Rectal smooth muscle tissue (tissue), 1 donor: ENCODE measurements around the gene C1orf159.
"Not testable (repeated sequence)": the region's sequence is repeated elsewhere in the genome, so short reads cannot be mapped to it uniquely, and the experiment has no call there.

Experiments used
- H3K27ac ChIP-seq: one replicate; pipeline ENCODE4 v1.7.0; 2013; ENCODE audit warnings: low read depth, low read length, inconsistent platforms
- H3K27me3 ChIP-seq: one replicate; pipeline ENCODE4 v1.7.0; 2013; ENCODE audit warnings: low read length; ENCODE audit not compliant: control insufficient read depth, insufficient read depth
- H3K36me3 ChIP-seq: one replicate; pipeline ENCODE4 v1.7.0; 2013; ENCODE audit warnings: low read length; ENCODE audit not compliant: control insufficient read depth, insufficient read depth
- H3K4me1 ChIP-seq: one replicate; pipeline ENCODE4 v1.7.0; 2013; ENCODE audit warnings: low read length; ENCODE audit not compliant: control insufficient read depth, insufficient read depth
- H3K4me3 ChIP-seq: one replicate; pipeline ENCODE4 v1.7.0; 2013; ENCODE audit warnings: low read length
- H3K9ac ChIP-seq: one replicate; pipeline ENCODE4 v1.7.0; 2013; ENCODE audit warnings: low read length

Gene C1orf159

DNA sequence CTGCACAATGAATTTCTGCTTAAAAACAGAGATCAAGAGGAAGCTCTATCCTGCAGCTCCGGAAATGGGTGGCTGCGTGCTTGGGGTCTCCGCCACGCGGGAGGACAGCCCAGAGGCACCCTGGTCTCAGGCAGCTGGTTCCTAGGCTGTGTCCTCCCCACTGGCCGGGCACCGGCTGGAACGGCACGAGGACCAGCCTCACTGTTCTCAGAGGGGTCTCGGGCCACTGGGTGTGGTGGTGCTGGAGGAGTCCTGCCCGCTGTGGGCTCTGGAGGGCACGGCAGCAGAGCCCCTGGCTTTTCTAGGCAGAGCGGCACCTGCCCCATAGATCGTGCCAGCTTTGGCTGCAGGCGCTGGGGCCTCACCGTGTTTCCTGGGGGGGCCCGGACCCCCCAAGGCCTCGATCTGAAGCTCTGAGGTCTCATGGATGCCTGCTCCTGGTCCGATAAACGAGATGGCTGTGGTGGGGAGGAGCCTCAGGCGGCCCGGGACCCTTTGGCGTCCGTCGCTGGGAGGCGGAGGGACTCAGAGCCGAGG, 33.6 kb downstream of the C1orf159 start:
- Histone ChIP-seq H3K27me3 (peaks cover 2% of the 10 kb centered on the region), H3K9ac (no peak overlapping the region), H3K4me3 (no peak overlapping the region), H3K27ac (no peak overlapping the region), H3K4me1 (no peaks in the 10 kb centered on the region), H3K36me3 (no peaks in the 10 kb centered on the region)

GRCh38 chr1:1081311-1082238, 34.3 kb downstream of the C1orf159 start:
- Histone ChIP-seq H3K27ac (no peak overlapping the region), H3K9ac (no peak overlapping the region), H3K4me3 (no peak overlapping the region), H3K27me3 (peaks cover 2% of the 10 kb centered on the region), H3K36me3 (no peaks in the 10 kb centered on the region), H3K4me1 (no peaks in the 10 kb centered on the region)

DNA sequence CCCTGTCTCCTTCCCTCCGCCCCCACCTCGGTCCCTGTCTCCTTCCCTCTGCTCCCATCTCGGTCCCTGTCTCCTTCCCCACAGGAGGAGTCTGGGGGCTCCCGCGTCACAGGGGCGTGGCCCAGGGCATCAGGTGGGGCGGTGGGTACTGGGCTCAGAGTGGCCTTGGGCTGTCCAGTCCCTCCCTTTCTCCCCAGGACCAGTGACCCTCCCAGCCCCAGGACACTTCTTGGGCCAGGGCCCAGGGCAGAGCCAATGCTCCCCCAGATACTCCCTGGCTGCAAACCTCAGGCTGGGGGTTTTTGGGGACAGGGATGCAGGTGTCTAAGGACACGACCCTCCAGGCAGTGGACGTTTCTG, 35.0 kb downstream of the C1orf159 start:
- Histone ChIP-seq H3K4me3 (no peak overlapping the region), H3K4me1 (no peaks in the 10 kb centered on the region), H3K9ac (no peak overlapping the region), H3K27ac (no peak overlapping the region), H3K36me3 (no peaks in the 10 kb centered on the region), H3K27me3 (peaks cover 2% of the 10 kb centered on the region)

GRCh38 chr1:1080122-1080757, 35.6 kb downstream of the C1orf159 start:
- peaks cover 2% of the 10 kb centered on the region for H3K27me3 ChIP-seq
- no peaks in the 10 kb centered on the region for H3K4me1 ChIP-seq
- peak overlapping the region; percentile 55 for H3K4me3 ChIP-seq
- no peaks in the 10 kb centered on the region for H3K36me3 ChIP-seq
- no peak overlapping the region for H3K27ac ChIP-seq
- no peak overlapping the region for H3K9ac ChIP-seq

DNA sequence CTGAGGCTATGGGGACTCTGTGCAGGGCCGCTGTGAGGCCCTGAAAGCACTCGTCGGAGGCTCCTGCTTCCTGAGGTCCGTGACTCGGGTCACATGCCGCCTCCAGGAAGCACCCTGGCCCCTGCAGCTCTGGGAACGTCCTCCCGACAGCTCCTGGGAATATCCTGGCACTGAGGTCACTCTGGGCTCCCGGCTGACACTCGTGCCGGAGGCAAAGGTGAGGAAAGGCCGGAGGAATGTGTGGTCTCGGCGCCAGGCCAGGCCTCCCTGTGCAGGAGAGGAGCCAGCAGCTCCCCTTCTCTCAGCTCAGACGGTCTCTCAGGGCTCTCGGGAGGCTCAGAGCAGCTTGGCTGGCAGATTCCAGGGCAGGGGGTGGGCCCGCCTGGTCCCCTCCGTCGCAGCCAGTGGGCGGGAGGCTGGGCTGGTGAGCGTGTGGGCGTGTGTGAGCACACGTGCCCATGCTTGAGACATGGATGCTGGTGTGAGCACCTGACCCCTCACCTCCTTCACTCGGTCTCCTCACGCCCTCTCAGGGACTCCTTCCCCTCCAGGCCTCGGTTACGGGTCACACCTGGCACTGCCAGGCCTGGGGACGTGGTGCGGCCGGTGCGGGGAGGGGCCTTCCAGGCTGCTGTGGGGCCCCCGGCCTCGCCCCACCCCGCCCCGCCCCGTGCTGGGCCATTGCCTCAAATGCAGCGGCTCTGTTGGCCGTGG, 36.3 kb downstream of the C1orf159 start:
- peaks cover 6% of the 10 kb centered on the region for H3K27me3 ChIP-seq

GRCh38 chr1:1077396-1077795, 38.5 kb downstream of the C1orf159 start:
- not testable (repeated sequence) for H3K4me3 ChIP-seq, H3K9ac ChIP-seq, H3K36me3 ChIP-seq, H3K27ac ChIP-seq, H3K4me1 ChIP-seq
- peaks cover 14% of the 10 kb centered on the region for H3K27me3 ChIP-seq

More for the DNA sequence above, 36.3 kb downstream of the C1orf159 start:
- Histone ChIP-seq H3K4me3 (peak overlapping the region; percentile 55), H3K36me3 (no peaks in the 10 kb centered on the region), H3K9ac (no peak overlapping the region), H3K4me1 (no peaks in the 10 kb centered on the region), H3K27ac (no peak overlapping the region)

DNA sequence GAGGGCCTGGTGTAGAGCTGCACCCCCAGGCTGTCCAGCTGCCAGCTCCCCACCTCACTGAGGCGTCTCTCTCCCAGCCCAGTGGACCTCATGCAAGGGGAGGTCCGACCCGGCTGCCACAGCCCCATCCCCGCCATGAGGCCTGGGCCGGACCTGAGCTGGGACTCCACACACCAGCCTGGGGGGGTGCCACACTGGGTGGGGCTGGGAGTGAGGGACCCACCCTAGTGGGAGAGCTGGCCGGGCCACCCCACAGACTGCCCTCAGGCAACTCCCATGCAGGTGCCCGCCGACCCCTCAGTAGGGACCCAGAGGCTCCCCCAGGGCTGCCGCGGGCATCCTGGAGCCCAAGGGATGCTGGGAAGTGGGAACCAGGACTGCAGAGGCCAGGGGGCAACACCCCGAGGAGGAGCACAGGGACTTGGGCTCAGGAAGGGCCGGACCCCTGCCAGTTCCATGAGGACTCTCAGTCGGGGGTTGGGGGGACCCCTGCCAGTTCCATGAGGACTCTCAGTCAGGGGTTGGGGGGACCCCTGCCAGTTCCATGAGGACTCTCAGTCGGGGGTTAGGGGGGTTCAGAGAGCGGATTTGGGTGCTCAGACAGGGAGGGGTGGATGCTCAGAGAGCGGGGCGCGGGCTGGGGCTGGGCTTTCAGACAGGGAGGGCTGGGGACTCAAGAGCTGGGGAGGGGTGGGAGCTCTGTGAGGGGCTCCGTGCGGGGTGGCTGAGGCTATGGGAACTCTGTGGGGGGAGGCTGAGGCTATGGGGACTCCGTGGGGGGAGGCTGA, 40.5 kb downstream of the C1orf159 start:
- peaks cover 14% of the 10 kb centered on the region for H3K27me3 ChIP-seq
- no peak overlapping the region for H3K9ac ChIP-seq
- no peaks in the 10 kb centered on the region for H3K36me3 ChIP-seq
- H3K4me1 ChIP-seq, result no peaks in the 10 kb centered on the region
- no peak overlapping the region for H3K4me3 ChIP-seq
- H3K27ac ChIP-seq, result no peak overlapping the region

- Histone ChIP-seq H3K27me3 (peaks cover 13% of the 10 kb centered on the region), H3K9ac (no peak overlapping the region), H3K27ac (no peak overlapping the region), H3K4me3 (no peak overlapping the region), H3K4me1 (no peaks in the 10 kb centered on the region), H3K36me3 (no peaks in the 10 kb centered on the region)
Measured at GRCh38 chr1:1074631-1075147, 41.2 kb downstream of the C1orf159 start.

DNA sequence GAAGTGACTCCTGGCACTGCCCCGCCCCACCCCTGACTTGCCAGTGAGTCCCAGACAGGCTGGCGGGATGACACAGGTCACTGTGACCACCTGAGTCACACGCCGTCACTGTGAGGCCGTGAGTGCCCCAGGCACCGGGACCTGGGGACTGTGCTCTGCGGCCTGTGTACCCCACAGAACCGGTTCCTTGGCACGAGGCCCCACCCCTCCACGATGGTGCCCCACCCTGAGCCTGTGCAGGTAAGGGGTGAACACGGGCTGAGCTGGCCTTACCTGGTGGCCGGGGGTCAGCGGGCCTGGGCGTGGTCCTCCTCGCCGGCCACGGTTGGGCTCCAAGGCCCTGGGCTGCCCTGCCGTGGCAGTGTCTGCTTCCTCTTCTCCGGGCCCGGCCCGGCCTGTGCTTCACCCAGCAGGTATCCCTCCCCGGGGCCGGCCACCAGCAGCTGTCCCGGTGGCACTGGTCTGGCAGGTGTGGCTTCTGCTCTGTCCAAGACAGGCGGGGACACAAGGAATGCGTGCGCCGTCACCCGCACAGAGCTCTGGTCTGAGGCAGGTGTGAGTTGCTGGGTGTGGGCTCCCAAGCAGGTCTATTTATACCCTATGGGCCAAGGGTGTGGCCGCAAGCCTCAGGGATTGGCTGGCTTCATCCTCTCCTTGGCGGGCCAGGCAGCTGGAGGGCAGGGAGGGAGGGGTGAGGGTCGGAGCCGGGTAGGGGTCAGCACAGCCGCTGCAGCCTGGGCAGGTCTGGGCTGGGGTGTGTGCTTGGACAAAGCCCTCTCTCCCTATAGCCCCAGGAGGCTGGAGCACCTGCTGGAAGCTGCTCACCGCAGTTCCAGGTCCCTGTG, 41.9 kb downstream of the C1orf159 start, which contains the start of gene RNF223:
RNF223 (minus strand) TSS at position 564 of the 845 bp plus-strand sequence. CDS start 1,740 bp downstream, outside the sequence.
- no peaks in the 10 kb centered on the region for H3K4me1 ChIP-seq
- H3K36me3 ChIP-seq, result no peaks in the 10 kb centered on the region
- H3K4me3 ChIP-seq, result peak within 1 kb of the TSS; percentile 36
- no peak within 1 kb of the TSS for H3K27ac ChIP-seq
- no peak within 1 kb of the TSS for H3K9ac ChIP-seq
- peaks cover 12% of the 10 kb centered on the region for H3K27me3 ChIP-seq

- H3K4me1 ChIP-seq, result no peaks in the 10 kb centered on the region
- peaks cover 12% of the 10 kb centered on the region for H3K27me3 ChIP-seq
- peak overlapping the region; percentile 36 for H3K4me3 ChIP-seq
- no peaks in the 10 kb centered on the region for H3K36me3 ChIP-seq
- H3K27ac ChIP-seq, result no peak overlapping the region
- no peak overlapping the region for H3K9ac ChIP-seq
Measured at GRCh38 chr1:1072849-1073742, 42.8 kb downstream of the C1orf159 start.
